ENCODE data around the gene MGAT4B. TPM values are rescaled to one million over a fixed set of nuclear protein-coding genes. Genes with fewer than 3 reads are reported as not detected.

Gene MGAT4B
- total RNA-seq, 1 donor from 2014 or later: 272 TPM

DNA sequence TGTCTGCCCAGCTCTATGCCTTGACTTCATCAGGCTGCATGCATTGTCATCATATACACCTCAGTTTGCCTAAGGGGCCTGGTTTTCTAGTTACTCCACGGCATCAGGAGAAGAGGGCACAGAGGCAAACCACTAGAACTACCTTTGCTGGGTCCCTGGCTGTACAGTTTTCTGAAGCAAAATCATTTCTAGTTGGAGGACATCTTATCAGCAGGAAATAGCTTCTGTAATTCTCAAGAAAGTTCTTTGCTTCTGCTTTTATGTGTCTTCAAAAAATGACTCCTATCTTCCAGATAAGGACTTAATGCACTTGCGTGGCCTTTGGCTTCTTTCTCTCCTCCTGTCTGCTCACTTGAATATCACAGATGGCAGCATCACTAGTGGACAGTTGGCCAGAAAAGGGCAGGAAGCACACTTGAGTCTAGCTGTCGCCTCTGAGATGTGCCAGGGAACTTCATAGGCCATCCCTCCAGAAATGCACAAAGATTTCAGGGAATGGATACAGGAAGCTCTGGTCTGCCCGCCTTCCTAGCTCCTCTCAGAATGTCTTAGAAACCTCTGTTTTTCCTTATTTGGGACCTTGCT is 35.3 kb downstream of the MGAT4B start:
- DNase-seq (ENCODE audit: low spot score): no peak

DNA sequence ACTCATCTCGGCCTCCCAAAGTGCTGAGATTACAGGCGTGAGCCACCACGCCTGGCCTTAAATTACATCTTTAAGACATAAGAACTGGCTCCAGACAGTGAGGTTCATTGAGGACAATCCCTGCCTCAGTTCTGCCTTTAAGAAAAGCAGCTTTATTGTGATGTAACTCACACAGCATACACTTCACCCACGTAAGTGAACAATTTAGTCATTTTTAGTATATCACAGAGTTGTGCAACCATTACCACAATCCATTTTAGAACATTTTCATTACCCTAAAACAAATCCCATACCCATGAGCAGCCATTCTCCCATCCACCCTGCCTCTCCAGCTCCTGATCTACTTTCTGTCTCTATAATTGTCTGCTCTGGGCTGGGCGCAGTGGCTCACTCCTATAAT is 36.9 kb downstream of the MGAT4B start:
- no peak for DNase-seq (ENCODE audit: low spot score)

DNA sequence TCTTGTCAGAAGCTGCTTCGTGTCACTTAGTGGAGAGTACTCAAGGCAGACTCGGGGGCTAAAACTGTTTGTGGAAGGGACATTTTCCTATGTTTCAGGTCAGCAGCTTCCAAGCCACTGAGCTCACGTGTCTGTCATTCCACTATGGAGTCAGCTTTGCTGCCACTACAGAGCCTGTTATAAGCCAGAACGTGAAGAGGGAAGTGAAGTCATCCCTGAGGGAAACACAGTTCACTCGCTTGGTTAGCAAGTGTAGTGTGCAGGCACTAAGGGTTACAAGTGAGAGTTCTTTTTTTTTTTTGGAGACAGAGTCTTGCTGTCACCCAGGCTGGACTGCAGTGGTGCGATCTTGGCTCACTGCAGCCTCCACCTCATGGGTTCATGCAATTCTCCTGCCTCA is 37.4 kb downstream of the MGAT4B start:
- no peak for DNase-seq (ENCODE audit: low spot score)

DNA sequence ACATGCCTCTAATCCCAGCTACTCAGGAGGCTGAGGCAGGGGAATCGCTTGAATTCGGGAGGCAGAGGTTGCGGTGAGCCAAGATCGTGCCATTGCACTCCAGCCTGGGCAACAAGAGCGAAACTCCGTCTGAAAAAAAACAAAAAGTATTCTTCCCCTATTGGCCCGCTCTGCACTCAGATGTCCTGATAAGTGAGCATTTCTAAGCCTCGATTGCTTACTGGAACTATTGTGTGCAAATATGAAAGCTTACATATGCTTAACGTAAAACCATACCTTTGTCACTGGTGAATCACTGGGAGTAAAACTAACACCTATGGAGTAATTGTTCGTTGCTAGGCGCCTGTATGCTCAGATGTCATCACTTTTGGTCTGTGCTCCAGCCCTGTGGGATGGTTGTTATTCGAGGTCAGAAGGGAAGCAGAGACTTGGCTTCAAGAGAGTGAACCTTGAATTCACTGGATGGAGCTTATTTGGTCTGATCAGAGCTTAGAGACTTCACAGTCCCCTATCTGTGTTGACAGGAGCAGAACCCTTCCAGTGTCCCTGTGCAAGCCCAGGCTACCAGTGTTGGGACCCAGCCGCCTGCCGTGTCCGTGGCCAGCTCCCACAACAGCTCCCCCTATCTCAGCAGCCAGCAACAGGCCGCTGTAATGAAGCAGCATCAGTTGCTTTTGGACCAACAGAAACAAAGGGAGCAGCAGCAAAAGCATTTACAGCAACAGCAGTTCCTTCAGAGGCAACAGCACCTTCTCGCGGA is 38.2 kb downstream of the MGAT4B start:
- no peak for DNase-seq (ENCODE audit: low spot score)

DNA sequence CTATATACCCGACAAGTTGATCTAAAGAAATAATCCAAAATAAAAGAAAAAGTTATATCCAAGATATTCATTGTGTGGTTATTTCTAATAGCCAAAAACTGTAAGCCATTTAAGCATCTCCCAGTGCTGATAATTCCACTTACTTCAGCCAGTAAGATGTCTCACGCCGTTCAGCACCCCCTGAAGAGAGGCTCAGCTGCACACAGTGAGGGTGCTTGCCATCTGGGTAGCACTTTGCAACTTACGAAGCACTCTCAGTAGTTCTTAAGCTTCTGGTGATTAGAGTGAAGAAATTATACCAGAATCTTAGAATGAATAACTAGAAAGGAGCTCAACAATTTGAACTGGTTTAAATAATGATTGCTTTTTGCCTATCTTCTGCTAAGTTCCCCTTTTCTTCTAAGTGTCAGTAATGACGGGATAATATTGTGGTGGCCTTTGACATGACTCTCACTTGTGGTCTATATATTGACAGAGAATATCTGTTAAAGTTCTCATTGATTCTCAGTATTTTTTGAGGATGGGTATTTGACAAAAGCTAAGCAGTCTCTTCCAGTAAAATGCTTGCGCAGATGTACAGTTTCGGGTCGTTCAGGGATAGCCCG is 39.1 kb downstream of the MGAT4B start:
- DNase-seq (ENCODE audit: low spot score): no peak

DNA sequence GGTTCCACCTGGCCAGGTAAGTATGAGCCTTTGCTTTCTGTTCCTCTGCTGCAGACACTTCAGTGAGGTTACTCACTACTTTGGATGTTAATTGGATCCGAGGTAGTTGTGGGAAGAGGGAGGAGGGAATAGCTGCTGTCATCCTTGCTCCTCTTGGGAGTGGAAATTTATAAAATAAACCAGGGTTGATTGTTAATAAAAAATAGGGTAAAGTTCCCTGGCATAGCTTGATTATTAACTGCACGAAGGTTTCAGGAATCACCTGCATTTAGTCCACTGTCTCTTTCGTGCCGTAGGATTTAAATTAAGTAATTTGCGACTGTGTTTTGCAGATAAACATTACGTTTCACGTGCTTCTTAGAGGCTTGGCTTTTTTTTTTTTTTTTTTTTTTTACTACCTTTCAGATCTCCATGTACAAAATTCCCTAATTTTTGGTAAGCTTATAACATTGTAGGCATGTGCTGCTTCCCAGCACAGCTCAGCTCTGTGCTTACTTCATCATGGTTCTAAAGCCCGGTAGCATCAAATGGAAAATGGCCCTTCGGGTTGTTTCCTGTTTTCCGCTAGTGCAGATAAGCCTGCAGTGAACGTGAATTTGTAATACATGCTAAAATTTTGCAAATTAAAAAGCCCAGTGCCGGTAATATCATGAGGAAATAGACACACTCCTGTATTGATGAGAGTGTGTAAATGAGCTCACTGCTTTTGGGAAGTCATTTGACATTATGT is 39.8 kb downstream of the MGAT4B start:
- no peak for DNase-seq (ENCODE audit: low spot score)

DNA sequence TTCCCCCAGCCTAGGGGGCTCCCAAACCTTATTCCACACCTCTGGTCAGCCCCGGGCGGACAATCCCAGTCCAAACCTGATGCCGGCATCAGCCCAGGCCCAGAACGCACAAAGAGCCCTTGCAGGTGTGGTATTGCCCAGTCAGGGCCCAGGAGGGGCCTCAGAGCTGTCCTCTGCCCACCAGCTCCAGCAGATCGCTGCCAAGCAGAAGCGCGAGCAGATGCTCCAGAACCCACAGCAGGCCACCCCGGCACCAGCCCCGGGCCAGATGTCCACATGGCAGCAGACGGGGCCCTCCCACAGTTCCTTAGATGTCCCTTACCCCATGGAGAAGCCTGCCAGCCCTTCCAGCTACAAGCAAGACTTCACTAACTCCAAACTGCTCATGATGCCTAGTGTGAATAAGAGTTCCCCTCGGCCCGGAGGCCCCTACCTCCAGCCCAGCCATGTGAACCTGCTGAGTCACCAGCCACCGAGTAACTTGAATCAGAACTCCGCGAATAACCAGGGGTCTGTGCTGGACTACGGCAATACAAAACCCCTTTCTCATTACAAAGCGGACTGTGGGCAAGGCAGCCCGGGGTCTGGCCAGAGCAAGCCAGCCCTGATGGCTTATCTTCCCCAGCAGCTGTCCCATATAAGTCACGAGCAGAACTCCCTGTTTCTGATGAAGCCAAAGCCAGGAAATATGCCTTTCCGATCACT is 40.5 kb downstream of the MGAT4B start:
- no peak for DNase-seq (ENCODE audit: low spot score)

DNA sequence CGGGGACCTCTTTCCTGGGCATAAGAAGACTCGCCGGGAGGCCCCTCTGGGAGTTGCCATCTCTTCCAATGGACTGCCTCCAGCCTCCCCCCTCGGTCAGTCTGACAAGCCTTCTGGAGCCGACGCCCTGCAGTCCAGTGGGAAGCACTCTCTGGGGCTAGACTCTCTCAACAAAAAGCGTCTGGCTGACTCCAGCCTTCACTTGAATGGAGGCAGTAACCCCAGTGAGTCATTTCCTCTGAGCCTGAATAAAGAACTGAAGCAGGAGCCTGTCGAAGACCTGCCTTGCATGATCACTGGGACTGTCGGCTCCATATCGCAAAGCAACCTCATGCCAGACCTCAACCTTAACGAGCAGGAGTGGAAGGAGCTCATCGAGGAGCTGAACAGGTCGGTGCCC is 41.3 kb downstream of the MGAT4B start:
- no peak for DNase-seq (ENCODE audit: low spot score)

DNA sequence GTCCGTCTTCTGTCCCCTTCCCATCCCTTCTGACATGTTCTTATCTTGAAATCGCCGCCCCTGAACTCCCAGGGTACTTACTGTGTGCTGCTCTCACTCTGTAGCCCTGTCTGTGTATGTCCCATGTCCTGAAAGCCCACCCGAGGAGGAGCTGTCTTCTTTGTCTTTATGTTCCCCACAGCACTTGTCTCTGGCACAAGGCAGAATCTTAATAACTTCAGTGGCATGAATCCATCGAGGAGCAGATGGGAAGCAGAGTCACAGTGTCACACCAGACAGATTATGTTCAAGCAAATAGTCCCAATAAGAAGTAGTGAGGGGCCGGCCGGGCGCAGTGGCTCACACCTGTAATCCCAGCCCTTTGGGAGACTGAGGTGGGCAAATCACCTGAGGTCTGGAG is 42.6 kb downstream of the MGAT4B start:
- no peak for DNase-seq (ENCODE audit: low spot score)

DNA sequence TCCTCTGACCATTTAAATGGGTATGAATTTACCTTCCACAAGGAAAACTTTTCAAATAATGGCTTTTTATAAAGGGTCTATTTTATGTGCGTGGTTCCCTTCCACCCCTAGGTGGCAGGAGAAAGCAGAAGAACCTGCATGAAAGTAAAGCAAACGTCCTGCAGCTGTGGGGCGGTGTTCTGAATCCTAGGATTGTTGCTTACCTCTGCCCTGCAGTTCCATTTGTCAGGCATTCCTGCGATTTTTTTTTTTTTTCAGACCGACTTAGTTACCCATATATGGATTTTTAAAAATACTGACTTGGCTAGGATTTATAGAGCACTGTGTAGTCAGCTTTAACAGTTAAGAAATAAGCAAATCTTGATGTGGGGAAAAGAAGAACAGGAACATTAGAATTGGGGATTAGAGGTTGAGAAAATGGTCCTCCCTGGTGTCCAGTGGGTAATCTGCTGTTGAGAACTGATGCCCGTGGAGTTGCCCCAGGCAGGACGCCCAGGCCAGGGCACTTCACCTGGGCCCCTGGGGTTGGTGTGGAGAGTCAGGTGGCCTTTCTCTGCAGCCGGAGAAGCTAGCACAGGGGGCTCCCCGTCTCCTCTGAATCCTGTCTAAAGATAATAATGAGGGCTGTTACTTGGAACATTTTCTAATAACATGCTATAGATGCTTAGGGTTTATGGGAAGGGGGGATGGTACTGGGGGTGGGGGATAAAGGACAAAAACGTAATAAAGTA is 43.3 kb downstream of the MGAT4B start:
- DNase-seq (ENCODE audit: low spot score): peak; percentile 76

DNA sequence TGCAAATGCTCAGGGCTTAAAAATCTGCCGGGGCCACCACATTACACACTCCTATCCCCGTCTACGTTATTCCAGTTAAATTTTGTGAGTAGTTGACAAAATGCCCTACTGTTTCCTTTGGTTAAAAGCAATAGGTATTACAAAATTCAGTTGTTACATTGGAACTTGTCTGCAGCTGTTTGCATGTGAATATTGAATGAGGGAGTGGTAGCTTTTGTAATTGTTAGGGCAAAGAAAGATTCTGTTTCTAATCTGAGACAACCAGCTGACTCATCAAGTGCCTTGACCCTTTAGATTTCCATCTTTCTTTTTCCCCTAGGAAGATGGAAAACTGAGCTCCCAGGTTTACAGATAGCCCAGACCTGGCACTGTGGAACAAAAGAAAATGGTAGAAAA is 43.9 kb downstream of the MGAT4B start:
- no peak for DNase-seq (ENCODE audit: low spot score)

DNA sequence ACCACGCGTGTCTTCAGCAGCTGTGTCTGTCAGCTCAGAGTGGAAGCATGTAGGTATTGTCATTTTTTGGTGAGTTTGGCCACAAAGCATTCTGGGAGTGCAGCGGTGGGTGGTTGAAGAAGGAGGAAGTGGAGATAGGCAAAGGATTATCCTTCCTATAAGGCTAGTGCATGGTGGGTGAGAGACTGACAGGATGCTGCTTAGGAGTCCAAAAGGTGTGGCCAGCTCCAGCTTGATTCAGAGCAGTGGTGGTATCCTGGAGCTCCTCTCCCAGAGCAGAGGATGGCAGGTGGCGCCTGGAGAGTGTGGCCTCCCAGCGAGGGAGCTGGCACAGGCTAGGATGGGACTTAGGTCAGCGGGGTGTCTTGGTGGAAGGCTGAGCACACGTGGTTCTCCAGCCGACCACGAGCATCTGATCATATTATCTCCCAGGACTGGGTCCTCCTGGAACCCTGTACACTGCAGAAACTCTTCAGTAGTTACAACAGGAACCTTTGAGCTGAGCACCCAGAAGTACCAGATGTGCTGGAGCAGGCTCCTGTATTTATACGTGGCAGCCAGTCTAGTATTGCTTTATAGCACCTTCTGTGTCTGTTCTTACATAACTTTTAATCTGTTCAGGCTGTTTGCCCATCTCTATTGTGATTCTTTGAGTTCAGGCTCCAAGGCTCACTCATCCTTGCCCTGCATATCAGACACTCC is 44.4 kb downstream of the MGAT4B start:
- DNase-seq (ENCODE audit: low spot score): no peak

DNA sequence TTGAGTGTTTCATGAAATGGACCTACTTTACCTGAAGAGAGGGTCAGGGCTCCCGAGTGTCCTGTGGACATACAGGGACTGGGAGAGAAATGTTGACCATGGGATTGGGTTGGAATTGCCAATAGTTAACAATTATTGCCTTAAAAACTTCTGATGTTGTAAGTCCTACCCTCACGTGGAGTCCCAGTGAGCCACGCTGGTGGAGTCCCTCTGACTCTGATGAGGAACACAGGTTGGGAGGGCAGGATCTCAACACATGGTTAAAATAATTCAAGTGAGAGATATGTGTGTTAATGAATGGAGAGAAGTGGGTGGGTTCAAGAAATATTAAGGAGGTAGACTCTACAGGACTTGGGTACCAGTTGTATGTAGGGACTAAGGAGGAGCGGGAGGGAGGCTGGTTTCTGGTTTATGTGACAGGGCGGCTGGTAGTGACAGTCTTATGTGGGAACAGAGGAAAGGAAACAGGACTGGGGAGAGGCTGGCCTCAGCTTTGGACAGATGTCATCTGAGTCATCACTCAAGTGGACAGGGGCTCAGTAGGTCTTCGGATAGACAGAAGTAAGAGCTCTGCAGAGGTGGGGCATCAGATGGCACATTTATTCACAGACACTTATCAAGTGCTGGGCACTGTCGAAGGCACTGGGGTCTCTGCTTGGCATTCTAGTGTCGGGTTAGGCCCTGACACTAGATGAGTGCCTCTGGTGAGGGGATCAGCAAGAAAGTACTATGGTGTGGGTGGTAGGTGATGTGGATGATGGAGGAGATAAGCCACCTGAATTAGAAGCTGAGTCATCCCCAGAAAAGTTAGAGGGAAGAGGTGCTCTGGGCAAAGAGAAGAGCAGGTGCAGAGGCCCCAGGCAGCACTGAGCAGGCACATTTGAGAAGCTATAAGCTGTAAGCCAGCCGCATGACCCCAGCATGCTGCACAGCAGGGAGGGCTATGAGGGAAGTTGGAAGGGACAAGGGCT is 46.8 kb downstream of the MGAT4B start:
- no peak for DNase-seq (ENCODE audit: low spot score)

DNA sequence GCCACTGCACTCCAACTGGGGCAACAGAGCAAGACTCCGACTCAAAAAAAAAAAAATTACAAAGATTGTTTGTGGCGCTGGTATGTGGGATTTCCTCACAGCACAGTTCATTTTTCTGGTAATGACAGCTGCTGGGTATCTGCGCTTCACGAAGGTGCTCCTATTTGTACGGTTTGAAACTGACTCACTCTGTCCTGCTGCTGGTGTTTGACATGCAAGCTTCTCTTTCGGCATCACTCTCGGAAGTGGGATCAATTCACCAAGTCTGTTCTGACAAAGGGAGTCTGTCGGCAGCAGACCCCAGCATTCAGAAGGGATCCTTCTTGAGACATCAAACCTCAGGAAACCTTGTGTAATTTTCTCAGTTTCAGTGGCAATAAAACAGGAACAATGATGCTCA is 47.7 kb downstream of the MGAT4B start:
- DNase-seq (ENCODE audit: low spot score): no peak

DNA sequence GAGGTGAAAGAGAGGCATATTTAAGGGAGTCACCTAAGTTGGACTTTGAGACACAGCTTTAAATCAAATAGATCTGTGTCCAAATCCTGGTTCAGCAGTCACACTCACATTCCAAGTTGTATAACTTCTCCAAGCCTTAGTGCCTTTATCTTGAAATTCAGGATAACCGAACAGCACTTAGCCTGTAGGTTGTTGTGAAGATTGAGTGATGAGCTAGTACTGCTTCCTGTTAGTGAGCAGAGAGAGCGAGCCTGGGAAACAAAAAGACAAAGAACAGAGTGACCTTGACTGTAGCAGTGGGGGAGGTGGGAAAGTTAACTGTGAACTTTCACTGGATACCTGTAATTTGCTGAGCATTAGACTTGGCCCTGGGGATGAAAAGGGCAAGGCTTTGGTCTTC is 51.6 kb downstream of the MGAT4B start:
- no peak for DNase-seq (ENCODE audit: low spot score)

DNA sequence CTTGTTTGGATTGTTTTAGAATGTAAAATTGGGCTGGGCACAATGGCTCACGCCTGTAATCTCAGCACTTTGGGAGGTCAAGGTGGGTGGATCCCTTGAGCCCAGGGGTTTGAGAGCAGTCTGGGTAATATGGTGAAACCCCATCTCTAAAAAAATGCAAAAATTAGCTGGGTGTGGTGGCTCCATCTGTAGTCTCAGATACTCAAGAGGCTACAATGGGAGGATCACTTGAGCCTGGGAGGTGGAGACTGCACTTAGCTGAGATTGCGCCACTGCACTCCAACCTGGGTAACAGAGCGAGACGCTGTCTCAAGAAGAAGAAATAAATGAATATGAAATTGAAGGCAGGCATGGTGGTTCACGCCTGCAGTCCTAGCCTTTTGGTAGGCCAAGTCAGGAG is 52.7 kb downstream of the MGAT4B start:
- no peak for DNase-seq (ENCODE audit: low spot score)

DNA sequence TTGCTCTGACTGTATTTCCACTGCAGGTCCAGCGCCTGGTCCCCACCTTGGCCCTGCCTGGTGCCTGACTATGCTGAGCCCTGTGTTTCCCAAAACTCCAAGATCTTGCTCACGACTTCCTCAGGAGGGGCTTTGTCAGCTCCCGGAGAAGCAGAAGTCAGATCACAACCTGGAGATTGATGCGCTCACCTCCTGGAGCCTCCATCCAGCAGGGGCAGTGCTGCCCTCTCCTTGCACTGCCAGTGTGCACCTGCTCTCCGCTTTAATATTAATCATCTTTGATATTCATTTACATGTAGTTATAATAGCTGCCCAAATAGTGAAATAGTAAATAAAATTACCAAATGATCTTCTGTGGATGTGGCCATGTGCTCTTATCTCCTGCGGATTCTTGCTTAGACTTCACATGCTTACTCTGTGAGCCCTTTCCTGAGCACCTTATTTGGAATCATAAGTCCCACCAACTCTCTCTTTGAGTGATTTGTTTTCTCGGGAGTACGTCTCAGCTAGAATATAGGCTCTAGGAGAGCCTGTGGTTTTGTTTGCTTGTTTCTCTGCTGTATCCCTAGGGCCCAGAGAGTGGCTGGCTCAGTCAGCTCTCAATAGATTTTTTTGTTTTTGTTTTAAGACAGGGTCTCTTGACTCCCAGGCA is 56.7 kb downstream of the MGAT4B start:
- no peak for DNase-seq (ENCODE audit: low spot score)

DNA sequence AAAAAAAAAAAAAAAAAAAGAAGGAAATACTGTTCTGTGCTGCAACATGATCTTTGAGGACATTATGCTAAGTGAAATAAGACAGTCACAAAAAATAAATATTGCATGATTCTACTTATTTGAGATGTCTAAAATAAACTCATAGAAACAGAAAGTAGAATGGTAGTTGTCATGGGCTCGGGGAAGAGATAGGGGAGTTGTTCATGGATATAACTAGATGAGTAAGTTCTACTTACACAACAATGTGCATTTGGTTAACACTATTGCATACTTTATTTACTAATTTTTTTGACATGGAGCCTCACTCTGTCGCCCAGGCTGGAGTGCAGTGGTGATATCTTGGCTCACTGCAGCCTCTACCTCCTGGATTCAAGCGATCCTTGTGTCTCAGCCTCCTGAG is 58.9 kb downstream of the MGAT4B start:
- DNase-seq (ENCODE audit: low spot score): no peak
